Colonic mucosa (tissue), 4 donors: ENCODE data around the gene NRG2. TPM values are rescaled to one million over a fixed set of nuclear protein-coding genes. Genes with fewer than 3 reads are reported as not detected.

Source experiments
- DNase-seq: peaks from one replicate; pipeline ENCODE4 v3.0.0-alpha.2; 2020
- H3K27ac ChIP-seq: fragments of 200-600 bp; one replicate; pipeline ENCODE4 v1.8.0; 2021
- H3K27me3 ChIP-seq: fragments of 200-600 bp; one replicate; pipeline ENCODE4 v1.8.0; 2021
- H3K36me3 ChIP-seq: fragments of 200-600 bp; one replicate; pipeline ENCODE4 v1.8.0; 2021
- H3K4me1 ChIP-seq: fragments of 200-600 bp; one replicate; pipeline ENCODE4 v1.8.0; 2021; ENCODE audit warnings: mild to moderate bottlenecking
- H3K4me3 ChIP-seq: fragments of 200-600 bp; one replicate; pipeline ENCODE4 v1.8.0; 2021
- H3K9ac ChIP-seq, 2 donors: one replicate each; pipeline ENCODE4 v1.7.0; 2013; ENCODE audit warnings: control low read depth in 2 of 2, low read depth in 2 of 2, low read length in 2 of 2
- H3K9me3 ChIP-seq: fragments of 200-600 bp; one replicate; pipeline ENCODE4 v1.8.0; 2021
- intact Hi-C: fragments of 100-400 bp; cut with DNase I; formaldehyde crosslinking; loops from one replicate; pipeline ENCODE4 v1.14.1; 2022
- total RNA-seq, 2 donors: library from RNA; stranded (reverse); fragmentation: NEBNext Ultra II Directional in 1 of 2; extraction: Animal tissue kit (Norgen Biotek cat#: 25700) in 1 of 2; gene quantifications; one replicate each; pipeline ENCODE4 v1.2.1, GENCODE V29; 2021
- TF ChIP-seq, protein P1 (sequence below): fragments of 200-600 bp; IDR thresholded peaks from one replicate; pipeline ENCODE4 v1.8.0; 2022; ENCODE audit warnings: antibody characterized with exemption, mild to moderate bottlenecking
- donor health status: healthy.
- donor health status: DM: no; HTN: no; CAD: no.
- donor health status: DM: no; HTN: no; CAD: no.

The NRG2 gene
- total RNA-seq, 2 donors from 2014 or later = 0.10 to 0.48 TPM

- H3K4me3 ChIP-seq = peak overlapping the region; percentile 28
- DNase-seq = no peak
- no peaks in the 10 kb centered on the region for H3K36me3 ChIP-seq
- no peak overlapping the region for H3K27ac ChIP-seq
- H3K4me1 ChIP-seq = no peaks in the 10 kb centered on the region
- intact Hi-C loops = no loop called here
- H3K27me3 ChIP-seq = peaks cover 44% of the 10 kb centered on the region
- TF ChIP-seq, protein P1, sequence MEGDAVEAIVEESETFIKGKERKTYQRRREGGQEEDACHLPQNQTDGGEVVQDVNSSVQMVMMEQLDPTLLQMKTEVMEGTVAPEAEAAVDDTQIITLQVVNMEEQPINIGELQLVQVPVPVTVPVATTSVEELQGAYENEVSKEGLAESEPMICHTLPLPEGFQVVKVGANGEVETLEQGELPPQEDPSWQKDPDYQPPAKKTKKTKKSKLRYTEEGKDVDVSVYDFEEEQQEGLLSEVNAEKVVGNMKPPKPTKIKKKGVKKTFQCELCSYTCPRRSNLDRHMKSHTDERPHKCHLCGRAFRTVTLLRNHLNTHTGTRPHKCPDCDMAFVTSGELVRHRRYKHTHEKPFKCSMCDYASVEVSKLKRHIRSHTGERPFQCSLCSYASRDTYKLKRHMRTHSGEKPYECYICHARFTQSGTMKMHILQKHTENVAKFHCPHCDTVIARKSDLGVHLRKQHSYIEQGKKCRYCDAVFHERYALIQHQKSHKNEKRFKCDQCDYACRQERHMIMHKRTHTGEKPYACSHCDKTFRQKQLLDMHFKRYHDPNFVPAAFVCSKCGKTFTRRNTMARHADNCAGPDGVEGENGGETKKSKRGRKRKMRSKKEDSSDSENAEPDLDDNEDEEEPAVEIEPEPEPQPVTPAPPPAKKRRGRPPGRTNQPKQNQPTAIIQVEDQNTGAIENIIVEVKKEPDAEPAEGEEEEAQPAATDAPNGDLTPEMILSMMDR = no peak
- no peaks in the 10 kb centered on the region for H3K9me3 ChIP-seq
- no peak overlapping the region for H3K9ac ChIP-seq
These were observed 138.6 kb downstream of the NRG2 start for GRCh38 chr5:139904566-139904815.

DNA sequence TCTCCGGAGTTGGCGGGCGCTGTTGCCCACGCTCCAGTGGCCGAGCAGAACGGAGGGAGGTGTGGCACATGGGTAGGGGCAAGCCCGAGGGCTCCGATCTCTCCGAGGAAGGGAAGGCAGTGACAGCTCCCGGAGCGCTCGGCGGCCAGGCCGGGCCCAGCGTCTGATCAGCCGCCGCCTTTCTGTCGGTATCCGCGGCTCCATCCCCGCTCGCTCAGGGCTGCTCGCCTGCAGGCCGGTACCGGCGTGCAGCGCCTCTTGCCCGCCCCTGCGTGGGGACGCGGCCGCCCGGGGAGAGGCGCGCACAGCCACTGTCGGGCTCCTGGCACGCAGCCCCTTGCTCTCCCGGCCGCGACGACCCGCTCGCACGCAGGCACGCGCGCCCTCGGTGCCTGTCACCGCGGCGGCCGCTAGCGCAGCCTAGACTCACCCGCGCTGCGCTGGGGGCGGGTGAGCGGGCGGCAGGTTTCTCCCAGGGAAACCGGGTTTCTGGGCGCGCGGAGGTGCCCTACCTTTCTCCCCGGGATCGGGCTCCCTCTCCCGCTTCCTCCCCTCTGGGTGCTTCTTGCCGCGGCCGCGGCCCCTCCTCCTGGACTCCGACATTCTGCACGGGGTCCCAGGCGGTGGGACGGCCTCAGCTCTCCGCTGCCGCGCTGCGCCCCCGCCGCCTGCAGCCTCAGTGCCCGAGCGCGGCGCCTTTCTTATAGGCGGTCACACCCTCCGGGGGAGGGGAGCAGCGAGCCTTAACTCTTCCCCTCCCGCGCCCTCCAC lies 139.1 kb downstream of the NRG2 start:
- intact Hi-C loops = no loop called here
- TF ChIP-seq, protein P1 = no peak
- H3K27me3 ChIP-seq = peaks cover 44% of the 10 kb centered on the region
- H3K9me3 ChIP-seq = no peaks in the 10 kb centered on the region
- no peaks in the 10 kb centered on the region for H3K36me3 ChIP-seq
- peak overlapping the region; percentile 28 for H3K4me3 ChIP-seq
- DNase-seq = no peak
- no peaks in the 10 kb centered on the region for H3K4me1 ChIP-seq
- no peak overlapping the region for H3K27ac ChIP-seq
- no peak overlapping the region for H3K9ac ChIP-seq

- no peak overlapping the region for H3K9ac ChIP-seq
- no peak for DNase-seq
- TF ChIP-seq, protein P1 = no peak
- H3K4me3 ChIP-seq = no peak overlapping the region
- no peak overlapping the region for H3K27ac ChIP-seq
- H3K36me3 ChIP-seq = no peaks in the 10 kb centered on the region
- peaks cover 44% of the 10 kb centered on the region for H3K27me3 ChIP-seq
- intact Hi-C loops = no loop called here
- H3K4me1 ChIP-seq = no peaks in the 10 kb centered on the region
- no peaks in the 10 kb centered on the region for H3K9me3 ChIP-seq
These were observed 139.7 kb downstream of the NRG2 start for GRCh38 chr5:139903450-139903794.

- Histone ChIP-seq H3K9ac (no peak overlapping the region), H3K36me3 (no peaks in the 10 kb centered on the region), H3K27me3 (peaks cover 44% of the 10 kb centered on the region), H3K4me3 (no peak overlapping the region), H3K9me3 (no peaks in the 10 kb centered on the region), H3K27ac (no peak overlapping the region), H3K4me1 (no peaks in the 10 kb centered on the region)
- DNase-seq = no peak
- TF ChIP-seq, protein P1 = no peak
- intact Hi-C loops = no loop called here
These were observed 141.1 kb downstream of the NRG2 start for GRCh38 chr5:139901986-139902385.

DNA sequence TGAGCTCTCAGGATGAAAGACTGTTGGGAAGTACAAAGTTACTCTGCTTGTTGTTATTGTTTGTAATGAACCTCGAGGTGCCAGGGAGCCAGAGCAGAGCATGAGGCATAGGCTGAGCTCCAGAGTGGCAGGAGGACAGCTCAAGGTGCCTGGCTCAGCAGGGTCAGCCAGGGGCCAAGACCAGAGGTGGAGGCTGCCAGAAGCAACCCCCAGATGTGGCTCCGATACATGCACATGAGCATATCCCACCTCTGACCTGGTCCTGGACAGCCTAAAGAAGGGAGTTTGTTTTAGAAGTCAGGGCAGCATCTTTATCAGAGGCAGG lies 141.9 kb downstream of the NRG2 start:
- intact Hi-C loops = no loop called here
- H3K9me3 ChIP-seq = no peaks in the 10 kb centered on the region
- DNase-seq = no peak
- peaks cover 44% of the 10 kb centered on the region for H3K27me3 ChIP-seq
- TF ChIP-seq, protein P1 = no peak
- H3K27ac ChIP-seq = no peak overlapping the region
- H3K36me3 ChIP-seq = no peaks in the 10 kb centered on the region
- no peak overlapping the region for H3K9ac ChIP-seq
- no peaks in the 10 kb centered on the region for H3K4me1 ChIP-seq
- H3K4me3 ChIP-seq = no peak overlapping the region
